Measurements from ENCODE around the gene ANKRD45.
A peak's percentile ranks its signal among the peaks of the same experiment; 100 is the strongest.
"Not testable (repeated sequence)": the region's sequence is repeated elsewhere in the genome, so short reads cannot be mapped to it uniquely, and the experiment has no call there.

ANKRD45 gene

DNA sequence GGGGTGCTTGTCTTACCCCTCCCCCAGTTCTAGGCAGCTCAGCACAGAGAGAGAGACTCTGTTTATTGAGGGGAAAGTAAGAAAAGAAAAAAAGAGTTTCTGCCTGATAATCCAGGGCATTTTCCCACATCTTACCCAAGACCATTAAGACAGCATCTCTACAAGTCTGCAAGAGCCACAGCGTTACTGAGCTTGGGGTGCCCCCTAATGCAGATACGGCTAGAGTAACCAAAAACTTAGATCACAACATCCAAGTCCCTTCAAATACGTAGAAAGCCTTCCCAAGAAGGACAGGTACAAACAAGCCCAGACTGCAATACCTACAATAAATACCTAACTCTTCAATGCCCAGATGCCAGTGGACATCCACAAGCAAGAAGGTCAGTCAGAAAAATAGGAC, 40.8 kb downstream of the ANKRD45 start:
- Histone ChIP-seq H3K36me3 (ENCODE audit: control insufficient read depth, insufficient read depth, low read length) (no peaks in the 10 kb centered on the region), H3K27ac (ENCODE audit: low read depth, low read length) (no peak overlapping the region)

GRCh38 chr1:173627269-173627668, 42.4 kb downstream of the ANKRD45 start:
- no peak overlapping the region for H3K4me3 ChIP-seq (ENCODE audit: low read length)
- H2AK5ac ChIP-seq (ENCODE audit: low read length), result no peak overlapping the region
- no peak overlapping the region for H3K56ac ChIP-seq (ENCODE audit: low read length)
- H2BK5ac ChIP-seq (ENCODE audit: low read length), result no peak overlapping the region
- no peaks in the 10 kb centered on the region for H3K36me3 ChIP-seq (ENCODE audit: control insufficient read depth, insufficient read depth, low read length)
- H3K27ac ChIP-seq (ENCODE audit: low read depth, low read length), result no peak overlapping the region
- no peak for DNase-seq
- H3K79me2 ChIP-seq (ENCODE audit: control insufficient read depth, insufficient read depth, low read length), result no peaks in the 10 kb centered on the region
- no peak overlapping the region for H3K18ac ChIP-seq (ENCODE audit: low read length)
- no peak overlapping the region for H3K9ac ChIP-seq (ENCODE audit: low read length)
- H3K4ac ChIP-seq (ENCODE audit: low read depth, low read length), result no peak overlapping the region
- no peaks in the 10 kb centered on the region for H3K79me1 ChIP-seq (ENCODE audit: low read length)
- H4K5ac ChIP-seq (ENCODE audit: low read length), result no peak overlapping the region
- no peak overlapping the region for H2BK15ac ChIP-seq (replicated peaks; ENCODE audit: low read depth)
- H3K4me1 ChIP-seq (ENCODE audit: control insufficient read depth, low read depth, low read length), result no peaks in the 10 kb centered on the region
- H2BK120ac ChIP-seq (ENCODE audit: low read depth, low read length), result no peak overlapping the region
- H3K23ac ChIP-seq (ENCODE audit: low read length), result no peak overlapping the region
- no peak overlapping the region for H3K4me2 ChIP-seq (ENCODE audit: low read length)
- H3K27me3 ChIP-seq (ENCODE audit: insufficient read depth, low read length, poor library complexity), result no peaks in the 10 kb centered on the region
- no peak overlapping the region for H4K8ac ChIP-seq (ENCODE audit: low read depth, low read length)

More for the DNA sequence above, 40.8 kb downstream of the ANKRD45 start:
- no peak overlapping the region for H3K56ac ChIP-seq (ENCODE audit: low read length)
- no peak overlapping the region for H4K8ac ChIP-seq (ENCODE audit: low read depth, low read length)
- no peak overlapping the region for H3K4me3 ChIP-seq (ENCODE audit: low read length)
- H3K23ac ChIP-seq (ENCODE audit: low read length), result no peak overlapping the region
- H2AK5ac ChIP-seq (ENCODE audit: low read length), result no peak overlapping the region
- no peak overlapping the region for H2BK5ac ChIP-seq (ENCODE audit: low read length)
- no peak overlapping the region for H3K18ac ChIP-seq (ENCODE audit: low read length)
- no peak overlapping the region for H3K4ac ChIP-seq (ENCODE audit: low read depth, low read length)
- DNase-seq, result peak; percentile 26
- H3K27me3 ChIP-seq (ENCODE audit: insufficient read depth, low read length, poor library complexity), result no peaks in the 10 kb centered on the region
- no peaks in the 10 kb centered on the region for H3K79me1 ChIP-seq (ENCODE audit: low read length)
- no peak overlapping the region for H3K4me2 ChIP-seq (ENCODE audit: low read length)
- H4K5ac ChIP-seq (ENCODE audit: low read length), result no peak overlapping the region
- no peak overlapping the region for H2BK15ac ChIP-seq (replicated peaks; ENCODE audit: low read depth)
- H3K9ac ChIP-seq (ENCODE audit: low read length), result no peak overlapping the region
- no CpG with 5 or more reads among the region's 3 CpGs for WGBS (ENCODE audit: extremely low coverage, insufficient coverage, low lambda C conversion rate)
- no peak overlapping the region for H2BK120ac ChIP-seq (ENCODE audit: low read depth, low read length)
- no peaks in the 10 kb centered on the region for H3K4me1 ChIP-seq (ENCODE audit: control insufficient read depth, low read depth, low read length)
- no peaks in the 10 kb centered on the region for H3K79me2 ChIP-seq (ENCODE audit: control insufficient read depth, insufficient read depth, low read length)

DNA sequence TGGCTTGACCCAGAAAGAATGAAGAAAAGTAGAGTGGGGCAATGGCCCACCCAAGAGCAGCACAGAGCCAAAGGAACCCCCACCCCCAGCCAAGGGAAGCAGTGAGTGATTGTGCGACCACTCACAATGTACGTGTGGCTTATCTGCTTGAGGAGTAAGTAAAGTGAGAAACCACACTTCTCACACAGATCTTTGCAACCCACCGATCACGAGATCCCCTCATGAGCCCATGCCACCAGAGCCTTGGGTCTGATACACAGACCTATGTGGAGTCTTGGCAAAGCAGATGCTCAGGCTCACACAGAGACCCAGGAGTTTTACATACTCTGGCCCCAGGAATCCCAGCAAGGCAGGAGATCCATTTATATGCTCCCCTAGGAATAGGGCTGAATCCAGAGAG, 52.8 kb downstream of the ANKRD45 start:
- no peak overlapping the region for H3K9ac ChIP-seq (ENCODE audit: low read length)
- no peak overlapping the region for H2BK5ac ChIP-seq (ENCODE audit: low read length)
- no peak for DNase-seq
- no peak overlapping the region for H3K4ac ChIP-seq (ENCODE audit: low read depth, low read length)
- no peak overlapping the region for H3K56ac ChIP-seq (ENCODE audit: low read length)
- H4K8ac ChIP-seq (ENCODE audit: low read depth, low read length), result no peak overlapping the region
- no peaks in the 10 kb centered on the region for H3K4me1 ChIP-seq (ENCODE audit: control insufficient read depth, low read depth, low read length)
- no peaks in the 10 kb centered on the region for H3K36me3 ChIP-seq (ENCODE audit: control insufficient read depth, insufficient read depth, low read length)
- no peak overlapping the region for H3K4me3 ChIP-seq (ENCODE audit: low read length)
- H3K27ac ChIP-seq (ENCODE audit: low read depth, low read length), result no peak overlapping the region
- H4K5ac ChIP-seq (ENCODE audit: low read length), result no peak overlapping the region
- H2BK15ac ChIP-seq (replicated peaks; ENCODE audit: low read depth), result no peak overlapping the region
- no peaks in the 10 kb centered on the region for H3K27me3 ChIP-seq (ENCODE audit: insufficient read depth, low read length, poor library complexity)
- no peak overlapping the region for H3K18ac ChIP-seq (ENCODE audit: low read length)
- H2AK5ac ChIP-seq (ENCODE audit: low read length), result no peak overlapping the region
- no peak overlapping the region for H3K23ac ChIP-seq (ENCODE audit: low read length)
- no peak overlapping the region for H3K4me2 ChIP-seq (ENCODE audit: low read length)
- H2BK120ac ChIP-seq (ENCODE audit: low read depth, low read length), result no peak overlapping the region
- no peaks in the 10 kb centered on the region for H3K79me1 ChIP-seq (ENCODE audit: low read length)
- no peaks in the 10 kb centered on the region for H3K79me2 ChIP-seq (ENCODE audit: control insufficient read depth, insufficient read depth, low read length)
- WGBS (ENCODE audit: extremely low coverage, insufficient coverage, low lambda C conversion rate), result no CpG with 5 or more reads among the region's 4 CpGs

DNA sequence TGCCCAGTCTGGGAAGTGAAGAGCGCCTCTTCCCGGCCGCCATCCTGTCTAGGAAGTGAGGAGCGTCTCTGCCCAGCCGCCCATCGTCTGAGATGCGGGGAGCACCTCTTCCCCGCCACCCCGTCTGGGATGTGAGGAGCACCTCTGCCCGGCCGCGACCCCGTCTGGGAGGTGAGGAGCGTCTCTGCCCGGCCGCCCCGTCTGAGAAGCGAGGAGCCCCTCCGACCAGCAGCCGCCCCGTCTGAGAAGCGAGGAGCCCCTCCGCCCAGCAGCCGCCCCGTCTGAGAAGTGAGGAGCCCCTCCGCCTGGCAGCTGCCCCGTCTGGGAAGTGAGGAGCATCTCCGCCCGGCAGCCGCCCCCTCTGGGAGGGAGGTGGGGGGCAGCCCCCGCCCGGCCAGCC, 56.6 kb downstream of the ANKRD45 start:
- H3K4me3 ChIP-seq (ENCODE audit: low read length); H2BK15ac ChIP-seq (replicated peaks; ENCODE audit: low read depth); H3K18ac ChIP-seq (ENCODE audit: low read length); H2BK120ac ChIP-seq (ENCODE audit: low read depth, low read length); H2BK5ac ChIP-seq (ENCODE audit: low read length); H3K27me3 ChIP-seq (ENCODE audit: insufficient read depth, low read length, poor library complexity); H3K9ac ChIP-seq (ENCODE audit: low read length); H3K23ac ChIP-seq (ENCODE audit: low read length); H3K56ac ChIP-seq (ENCODE audit: low read length); H3K79me1 ChIP-seq (ENCODE audit: low read length); H3K79me2 ChIP-seq (ENCODE audit: control insufficient read depth, insufficient read depth, low read length); DNase-seq; H3K27ac ChIP-seq (ENCODE audit: low read depth, low read length); H3K4me1 ChIP-seq (ENCODE audit: control insufficient read depth, low read depth, low read length); H3K4me2 ChIP-seq (ENCODE audit: low read length); H4K8ac ChIP-seq (ENCODE audit: low read depth, low read length); H4K5ac ChIP-seq (ENCODE audit: low read length); H2AK5ac ChIP-seq (ENCODE audit: low read length); H3K4ac ChIP-seq (ENCODE audit: low read depth, low read length); H3K36me3 ChIP-seq (ENCODE audit: control insufficient read depth, insufficient read depth, low read length): not testable (repeated sequence)
- no CpG with 5 or more reads among the region's 32 CpGs for WGBS (ENCODE audit: extremely low coverage, insufficient coverage, low lambda C conversion rate)

DNA sequence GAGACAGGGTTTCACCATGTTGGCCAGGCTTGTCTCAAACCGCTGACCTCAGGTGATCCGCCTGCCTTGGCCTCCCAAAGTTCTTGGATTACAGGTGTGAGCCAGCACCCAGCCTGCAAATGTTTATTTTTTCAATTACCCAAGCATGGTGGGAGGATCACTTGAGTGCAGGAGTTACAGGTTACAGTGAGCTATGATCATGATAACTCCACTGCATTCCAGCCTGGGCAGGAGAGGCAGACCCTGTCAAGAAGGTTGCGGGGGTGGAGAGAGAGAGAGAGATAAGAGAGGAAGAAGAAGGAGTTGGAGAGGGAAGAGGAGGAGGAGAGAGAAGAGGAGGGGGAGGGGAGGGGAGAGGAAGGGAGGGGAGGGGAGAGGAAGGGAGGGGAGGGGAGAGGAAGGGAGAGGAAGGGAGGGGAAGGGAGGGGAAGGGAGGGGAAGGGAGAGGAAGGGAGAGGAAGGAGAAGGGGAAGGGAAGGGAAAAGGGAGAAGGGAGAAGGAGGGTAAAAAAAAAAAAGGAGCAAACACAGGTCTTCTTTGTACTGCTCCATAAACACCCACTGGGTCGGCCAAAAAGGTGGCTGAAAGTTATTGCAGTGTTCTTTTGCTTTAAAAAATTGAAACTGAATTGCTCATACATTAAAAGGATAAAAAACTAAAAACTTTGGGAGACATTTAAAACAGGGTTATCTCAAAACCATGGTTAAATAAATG, 61.0 kb downstream of the ANKRD45 start:
- H3K23ac ChIP-seq (ENCODE audit: low read length), result no peak overlapping the region
- H3K4me1 ChIP-seq (ENCODE audit: control insufficient read depth, low read depth, low read length), result no peaks in the 10 kb centered on the region
- H3K27me3 ChIP-seq (ENCODE audit: insufficient read depth, low read length, poor library complexity), result no peaks in the 10 kb centered on the region
- H2BK120ac ChIP-seq (ENCODE audit: low read depth, low read length), result no peak overlapping the region
- H3K9ac ChIP-seq (ENCODE audit: low read length), result no peak overlapping the region
- no peak for DNase-seq
- no peak overlapping the region for H3K4ac ChIP-seq (ENCODE audit: low read depth, low read length)
- H3K36me3 ChIP-seq (ENCODE audit: control insufficient read depth, insufficient read depth, low read length), result no peaks in the 10 kb centered on the region
- no CpG with 5 or more reads among the region's 4 CpGs for WGBS (ENCODE audit: extremely low coverage, insufficient coverage, low lambda C conversion rate)
- no peak overlapping the region for H3K18ac ChIP-seq (ENCODE audit: low read length)
- H3K79me2 ChIP-seq (ENCODE audit: control insufficient read depth, insufficient read depth, low read length), result no peaks in the 10 kb centered on the region
- H4K8ac ChIP-seq (ENCODE audit: low read depth, low read length), result no peak overlapping the region
- no peak overlapping the region for H2BK15ac ChIP-seq (replicated peaks; ENCODE audit: low read depth)
- H3K4me3 ChIP-seq (ENCODE audit: low read length), result no peak overlapping the region
- H3K27ac ChIP-seq (ENCODE audit: low read depth, low read length), result no peak overlapping the region
- H3K4me2 ChIP-seq (ENCODE audit: low read length), result no peak overlapping the region
- H2BK5ac ChIP-seq (ENCODE audit: low read length), result no peak overlapping the region
- H3K56ac ChIP-seq (ENCODE audit: low read length), result no peak overlapping the region
- no peaks in the 10 kb centered on the region for H3K79me1 ChIP-seq (ENCODE audit: low read length)
- H4K5ac ChIP-seq (ENCODE audit: low read length), result no peak overlapping the region
- H2AK5ac ChIP-seq (ENCODE audit: low read length), result no peak overlapping the region

- DNase-seq, result peak; percentile 42
- Histone ChIP-seq H3K79me2 (ENCODE audit: control insufficient read depth, insufficient read depth, low read length) (no peaks in the 10 kb centered on the region), H2BK5ac (ENCODE audit: low read length) (no peak within 1 kb of the TSS), H3K23ac (ENCODE audit: low read length) (no peak within 1 kb of the TSS), H4K5ac (ENCODE audit: low read length) (no peak within 1 kb of the TSS), H4K8ac (ENCODE audit: low read depth, low read length) (no peak within 1 kb of the TSS), H3K27me3 (ENCODE audit: insufficient read depth, low read length, poor library complexity) (no peaks in the 10 kb centered on the region), H3K27ac (ENCODE audit: low read depth, low read length) (no peak within 1 kb of the TSS), H3K4me3 (ENCODE audit: low read length) (no peak within 1 kb of the TSS), H3K4me2 (ENCODE audit: low read length) (no peak within 1 kb of the TSS), H3K4me1 (ENCODE audit: control insufficient read depth, low read depth, low read length) (no peaks in the 10 kb centered on the region), H3K18ac (ENCODE audit: low read length) (no peak within 1 kb of the TSS), H2BK15ac (replicated peaks; ENCODE audit: low read depth) (no peak within 1 kb of the TSS), H3K4ac (ENCODE audit: low read depth, low read length) (no peak within 1 kb of the TSS), H3K56ac (ENCODE audit: low read length) (no peak within 1 kb of the TSS), H3K79me1 (ENCODE audit: low read length) (no peaks in the 10 kb centered on the region), H3K9ac (ENCODE audit: low read length) (no peak within 1 kb of the TSS), H2AK5ac (ENCODE audit: low read length) (no peak within 1 kb of the TSS), H2BK120ac (ENCODE audit: low read depth, low read length) (no peak within 1 kb of the TSS), H3K36me3 (ENCODE audit: control insufficient read depth, insufficient read depth, low read length) (no peaks in the 10 kb centered on the region)
- WGBS (ENCODE audit: extremely low coverage, insufficient coverage, low lambda C conversion rate), result no CpG with 5 or more reads among the region's 5 CpGs
Observed at GRCh38 chr1:173603056-173603591, 66.5 kb downstream of the ANKRD45 start, which contains the start of gene SLC9C2. Gene SLC9C2 (minus strand): TSS chr1:173603072. CDS start chr1:173601776, 1,296 bp downstream.

Data from mesendoderm (in vitro differentiated cells).